Psoas muscle (tissue), 8 donors: ENCODE data around the gene HSFX3. TPM values are rescaled to one million over a fixed set of nuclear protein-coding genes. Genes with fewer than 3 reads are reported as not detected.
"Not testable (repeated sequence)": the region's sequence is repeated elsewhere in the genome, so short reads cannot be mapped to it uniquely, and the experiment has no call there.

Experiments used
- ATAC-seq, 4 donors: fragments of 200-7000 bp; cut with Tn5 transposase; one replicate each; pipeline ENCODE4 v1.9.1; 2020; ENCODE audit warnings: moderate library complexity in 3 of 4, mild to moderate bottlenecking in 2 of 4
- DNase-seq, 2 donors: peaks; one replicate each; pipeline ENCODE4 v3.0.0-alpha.2; 2020
- H3K27ac ChIP-seq: fragments of 200-600 bp; one replicate; pipeline ENCODE4 v1.8.0; 2022
- H3K27me3 ChIP-seq, 3 donors: fragments of 200-600 bp in 1 of 3; one replicate each; pipeline versions ENCODE4 v1.6.1 to v1.8.0; 2013 to 2022; ENCODE audit warnings: low read length in 2 of 3, mild to moderate bottlenecking in 2 of 3, moderate library complexity in 1 of 3; ENCODE audit not compliant: insufficient read depth in 3 of 3
- H3K36me3 ChIP-seq, 2 donors: fragments of 200-600 bp in 1 of 2; one replicate each; pipeline versions ENCODE4 v1.6.1 to v1.8.0; 2013 to 2022; ENCODE audit warnings: low read depth in 1 of 2, mild to moderate bottlenecking in 1 of 2, moderate library complexity in 1 of 2; ENCODE audit not compliant: insufficient read depth in 1 of 2
- H3K4me1 ChIP-seq: fragments of 200-600 bp; one replicate; pipeline ENCODE4 v1.8.0; 2022
- H3K4me3 ChIP-seq: fragments of 200-600 bp; one replicate; pipeline ENCODE4 v1.8.0; 2022; ENCODE audit warnings: mild to moderate bottlenecking
- H3K9me3 ChIP-seq: fragments of 200-600 bp; one replicate; pipeline ENCODE4 v1.8.0; 2022
- CTCF ChIP-seq: fragments of 200-600 bp; IDR thresholded peaks from one replicate; pipeline ENCODE4 v1.8.0; 2022; ENCODE audit warnings: antibody characterized with exemption
- WGBS, 3 donors: extraction: QIAGEN DNeasy Blood & Tissue Kit; methylation state at CpG; one replicate each; pipeline versions ENCODE4 v1.1.6 to v1.1.7; 2013; 5-methylcytosine and 5-hydroxymethylcytosine counted together
- intact Hi-C, 2 donors: fragments of 100-400 bp; cut with DNase I; formaldehyde crosslinking; loops; one replicate each; pipeline versions ENCODE4 v1.11.0 to v1.14.2; 2022
- polyA plus RNA-seq, 3 donors: library from polyadenylated mRNA; stranded (reverse); fragments of 200-250 nt; gene quantifications; one replicate each; pipeline ENCODE4 v1.2.3, GENCODE V29; 2013
- total RNA-seq, 4 donors: library from RNA; stranded (reverse); fragmentation: NEBNext Ultra II Directional in 2 of 4; extraction: Animal tissue kit (Norgen Biotek cat#: 25700) in 2 of 4; gene quantifications; one replicate each; pipeline versions ENCODE4 v1.2.1 to v1.2.4, GENCODE V29; 2021 to 2023
- donor health status: healthy with polysubstance abuse.
- donor health status: DM: no; HTN: no; CAD: no; lungs with moderate emphysema.
- donor health status: Bipolar disorder and iron deficiency.
- donor health status: healthy.
- donor health status: DM: yes; HTN: yes; CAD: no.
- donor health status: DM: no; HTN: no; CAD: no.
- donor health status: DM: no; HTN: no; CAD: no.
- donor health status: DM: yes; HTN: yes; CAD: no.

The HSFX3 gene
- total and polyA plus RNA-seq, 7 donors, result 0.67 TPM; not detected in 6

DNA sequence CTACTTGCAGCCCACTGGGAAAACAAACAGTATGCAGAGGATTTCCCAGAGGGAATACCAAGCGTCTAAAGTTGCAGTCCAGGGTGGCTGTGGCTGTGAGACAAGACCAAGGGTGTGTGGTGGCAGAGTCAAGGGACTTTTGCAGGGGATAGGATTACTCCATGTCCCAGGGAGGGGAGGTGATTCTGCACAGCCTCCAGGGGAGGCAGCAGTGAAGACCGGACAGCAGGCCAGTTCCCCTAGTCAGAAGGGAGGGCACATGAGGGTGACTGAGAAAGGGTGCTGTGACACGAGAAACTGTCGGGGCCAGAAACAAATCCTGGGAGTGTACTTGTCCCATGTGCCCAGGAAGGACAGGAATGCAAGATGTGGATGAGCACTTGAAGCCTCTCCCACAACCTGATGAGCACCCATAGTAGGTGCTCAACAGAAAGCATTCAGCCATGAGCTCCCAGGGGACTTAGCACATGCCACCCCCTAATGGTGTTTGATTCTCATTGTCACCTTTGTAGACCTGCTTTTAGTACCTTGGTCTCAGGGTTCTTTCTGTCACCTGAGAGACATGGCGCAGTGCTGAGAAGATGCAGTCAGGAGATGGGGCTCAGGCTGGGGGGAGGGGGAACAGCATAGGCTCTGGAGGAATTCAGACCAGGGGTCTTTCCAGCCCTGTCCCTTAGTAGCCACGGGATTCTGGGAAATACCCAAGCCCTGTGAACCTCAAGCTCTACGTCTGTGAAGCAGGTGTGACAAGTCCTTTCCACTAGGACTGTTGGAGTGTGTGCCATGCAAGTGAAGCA is 18.1 kb upstream of the HSFX3 start:
- no peak overlapping the region for H3K4me3 ChIP-seq
- H3K4me1 ChIP-seq, result no peaks in the 10 kb centered on the region
- no peak for TF ChIP-seq CTCF
- no peaks in the 10 kb centered on the region for H3K9me3 ChIP-seq
- no peaks in the 10 kb centered on the region for H3K36me3 ChIP-seq
- no peak overlapping the region for H3K27ac ChIP-seq
- no peak for ATAC-seq
- no peak for DNase-seq
- intact Hi-C loops, result no loop called here
- WGBS, 3 donors, result 74% methylated on average over 7 of the region's 7 CpGs; no CpG with 5 or more reads in 1 of the 3 donors
- H3K27me3 ChIP-seq, result no peaks in the 10 kb centered on the region

- Histone ChIP-seq H3K27me3 (no peaks in the 10 kb centered on the region), H3K9me3 (no peaks in the 10 kb centered on the region), H3K36me3 (no peaks in the 10 kb centered on the region), H3K4me1 (no peaks in the 10 kb centered on the region), H3K4me3 (no peak overlapping the region), H3K27ac (no peak overlapping the region)
- DNase-seq (no peak), ATAC-seq (no peak)
- no peak for TF ChIP-seq CTCF
- intact Hi-C loops, result no loop called here
- 86 to 93% methylated on average over 4 of the region's 4 CpGs; no CpG with 5 or more reads in 1 of the 3 donors for WGBS, 3 donors
Observed at GRCh38 chrX:149563359-149563758, 13.6 kb upstream of the HSFX3 start.

GRCh38 chrX:149555251-149555650 is 5.5 kb upstream of the HSFX3 start:
- H3K36me3 ChIP-seq, H3K27ac ChIP-seq, H3K4me3 ChIP-seq, H3K9me3 ChIP-seq, DNase-seq, ATAC-seq, H3K4me1 ChIP-seq, H3K27me3 ChIP-seq, intact Hi-C loops: not testable (repeated sequence)
- whole genome bisulfite sequencing, 3 donors, result no CpG with 5 or more reads among the region's 4 CpGs

DNA sequence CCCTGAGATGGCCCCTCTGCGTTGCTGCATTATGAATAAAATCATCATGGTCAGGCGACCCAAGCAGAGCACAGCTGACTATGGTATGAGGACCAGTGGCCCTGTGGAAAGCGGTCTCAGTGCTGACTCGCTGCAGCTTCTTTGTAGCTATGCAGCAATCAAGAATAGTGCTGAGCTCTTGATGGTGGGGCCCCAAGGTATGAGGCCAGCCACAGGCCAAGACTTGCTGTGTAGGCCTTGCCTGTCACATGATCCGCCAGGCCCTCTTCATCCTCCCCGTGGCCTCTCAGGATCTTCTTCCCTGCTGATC is 2.2 kb upstream of the HSFX3 start:
- H3K9me3 ChIP-seq, DNase-seq, H3K4me1 ChIP-seq, ATAC-seq, H3K4me3 ChIP-seq, H3K27me3 ChIP-seq, H3K27ac ChIP-seq, H3K36me3 ChIP-seq, intact Hi-C loops: not testable (repeated sequence)
- WGBS, 3 donors, result 90 to 100% methylated on average over 2 of the region's 6 CpGs; no CpG with 5 or more reads in 1 of the 3 donors

GRCh38 chrX:149551245-149551938 is 1.7 kb upstream of the HSFX3 start:
- H3K36me3 ChIP-seq, DNase-seq, H3K4me1 ChIP-seq, intact Hi-C loops, H3K27ac ChIP-seq, H3K4me3 ChIP-seq, H3K27me3 ChIP-seq, ATAC-seq, H3K9me3 ChIP-seq: not testable (repeated sequence)
- WGBS, 3 donors, result no CpG with 5 or more reads among the region's 4 CpGs

GRCh38 chrX:149550454-149550853 is 730 bp upstream of the HSFX3 start:
- intact Hi-C loops, H3K4me1 ChIP-seq, H3K27me3 ChIP-seq, ATAC-seq, H3K36me3 ChIP-seq, H3K9me3 ChIP-seq, H3K27ac ChIP-seq, H3K4me3 ChIP-seq, DNase-seq: not testable (repeated sequence)
- 73 to 100% methylated on average over 1 of the region's 1 CpG; no CpG with 5 or more reads in 1 of the 3 donors for WGBS, 3 donors

DNA sequence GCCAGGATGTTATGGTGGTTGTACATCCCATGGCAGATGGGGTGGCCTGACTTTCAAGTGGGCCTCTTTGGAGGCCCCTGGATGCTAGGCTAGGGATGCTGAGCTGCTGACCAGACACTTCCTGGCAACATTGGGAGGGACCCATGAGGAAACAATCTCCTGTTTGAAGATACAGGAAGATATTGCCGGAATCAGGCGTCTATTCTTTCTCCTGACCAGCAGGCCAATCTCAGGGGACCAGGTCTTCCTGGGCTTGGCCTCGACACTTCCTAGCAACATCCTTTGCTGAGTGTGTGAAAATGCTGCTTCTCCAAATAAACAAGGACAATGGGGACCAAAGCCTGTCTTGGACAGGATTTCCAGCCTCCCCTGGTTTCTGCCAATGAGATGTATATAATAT is 1.9 kb downstream of the HSFX3 start:
- H3K36me3 ChIP-seq, H3K9me3 ChIP-seq, H3K4me1 ChIP-seq, ATAC-seq, H3K27me3 ChIP-seq, H3K27ac ChIP-seq, H3K4me3 ChIP-seq, DNase-seq, intact Hi-C loops: not testable (repeated sequence)
- WGBS, 3 donors, result 29 to 40% methylated on average over 1 of the region's 3 CpGs; no CpG with 5 or more reads in 1 of the 3 donors

DNA sequence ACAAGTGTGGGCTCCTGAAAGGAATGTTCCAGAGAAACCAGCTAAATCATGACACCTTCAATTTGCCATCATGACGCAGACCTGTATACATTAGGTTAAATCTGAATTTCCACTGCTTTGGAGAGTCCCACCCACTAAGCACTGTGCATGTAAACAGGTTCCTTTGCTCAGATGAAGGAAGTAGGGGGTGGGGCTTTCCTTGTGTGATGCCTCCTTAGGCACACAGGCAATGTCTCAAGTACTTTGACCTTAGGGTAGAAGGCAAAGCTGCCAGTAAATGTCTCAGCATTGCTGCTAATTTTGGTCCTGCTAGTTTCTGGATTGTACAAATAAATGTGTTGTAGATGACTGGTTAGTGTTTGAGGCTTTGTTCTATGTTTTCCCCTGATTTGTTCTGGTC is 2.8 kb downstream of the HSFX3 start:
- H3K4me1 ChIP-seq, H3K27me3 ChIP-seq, H3K4me3 ChIP-seq, DNase-seq, H3K27ac ChIP-seq, H3K36me3 ChIP-seq, intact Hi-C loops, ATAC-seq, H3K9me3 ChIP-seq: not testable (repeated sequence)
- WGBS, 3 donors, result 68 to 94% (median 88%) methylated on average over 1 of the region's 1 CpG

- ATAC-seq, H3K27me3 ChIP-seq, DNase-seq, H3K4me1 ChIP-seq, H3K27ac ChIP-seq, intact Hi-C loops, H3K4me3 ChIP-seq, H3K9me3 ChIP-seq, H3K36me3 ChIP-seq: not testable (repeated sequence)
- 63 to 79% (median 77%) methylated on average over 9 to 20 of the region's 29 CpGs for WGBS, 3 donors
Observed at GRCh38 chrX:149545545-149546543, 3.9 kb downstream of the HSFX3 start.
